ENCODE measurements around the gene ALDH1A2.

ALDH1A2 gene

GRCh38 chr15:57931570-57931969 lies 133.9 kb downstream of the ALDH1A2 start:
- DNase-seq: no peak

- peak; percentile 45 for DNase-seq
Observed at GRCh38 chr15:57927091-57927631, 138.3 kb downstream of the ALDH1A2 start.

GRCh38 chr15:57925650-57926049 lies 139.9 kb downstream of the ALDH1A2 start:
- DNase-seq: no peak

GRCh38 chr15:57924598-57924997 lies 140.9 kb downstream of the ALDH1A2 start:
- DNase-seq: peak; percentile 60

- DNase-seq: no peak
Observed at GRCh38 chr15:57923750-57924149, 141.8 kb downstream of the ALDH1A2 start.

- no peak for DNase-seq
Observed at GRCh38 chr15:57923306-57923705, 142.2 kb downstream of the ALDH1A2 start.

- DNase-seq: peak; percentile 35
Observed at GRCh38 chr15:57922776-57923175, 142.7 kb downstream of the ALDH1A2 start.

GRCh38 chr15:57921371-57921770 lies 144.1 kb downstream of the ALDH1A2 start:
- no peak for DNase-seq

- DNase-seq: no peak
Observed at GRCh38 chr15:57920911-57921310, 144.6 kb downstream of the ALDH1A2 start.

GRCh38 chr15:57919754-57920153 lies 145.8 kb downstream of the ALDH1A2 start:
- no peak for DNase-seq

GRCh38 chr15:57917998-57918397 lies 147.5 kb downstream of the ALDH1A2 start:
- no peak for DNase-seq

GRCh38 chr15:57916695-57917094 lies 148.8 kb downstream of the ALDH1A2 start:
- DNase-seq: no peak

GRCh38 chr15:57915827-57916531 lies 149.5 kb downstream of the ALDH1A2 start:
- DNase-seq: no peak

GRCh38 chr15:57914350-57915055 lies 151.0 kb downstream of the ALDH1A2 start:
- peak; percentile 57 for DNase-seq

- no peak for DNase-seq
Observed at GRCh38 chr15:57911247-57911646, 154.3 kb downstream of the ALDH1A2 start.

GRCh38 chr15:57910672-57911071 lies 154.8 kb downstream of the ALDH1A2 start:
- no peak for DNase-seq

GRCh38 chr15:57909388-57909787 lies 156.1 kb downstream of the ALDH1A2 start:
- DNase-seq: no peak

- no peak for DNase-seq
Observed at GRCh38 chr15:57903626-57904025, 161.9 kb downstream of the ALDH1A2 start.

Measured in DMS79 (cell line).